ENCODE results near the gene CBX7. TPM values are rescaled to one million over a fixed set of nuclear protein-coding genes. Genes with fewer than 3 reads are reported as not detected.

CBX7 gene
- 0.71 and 7.7 TPM in 2 replicates for total RNA-seq (ENCODE audit: low replicate concordance)

DNA sequence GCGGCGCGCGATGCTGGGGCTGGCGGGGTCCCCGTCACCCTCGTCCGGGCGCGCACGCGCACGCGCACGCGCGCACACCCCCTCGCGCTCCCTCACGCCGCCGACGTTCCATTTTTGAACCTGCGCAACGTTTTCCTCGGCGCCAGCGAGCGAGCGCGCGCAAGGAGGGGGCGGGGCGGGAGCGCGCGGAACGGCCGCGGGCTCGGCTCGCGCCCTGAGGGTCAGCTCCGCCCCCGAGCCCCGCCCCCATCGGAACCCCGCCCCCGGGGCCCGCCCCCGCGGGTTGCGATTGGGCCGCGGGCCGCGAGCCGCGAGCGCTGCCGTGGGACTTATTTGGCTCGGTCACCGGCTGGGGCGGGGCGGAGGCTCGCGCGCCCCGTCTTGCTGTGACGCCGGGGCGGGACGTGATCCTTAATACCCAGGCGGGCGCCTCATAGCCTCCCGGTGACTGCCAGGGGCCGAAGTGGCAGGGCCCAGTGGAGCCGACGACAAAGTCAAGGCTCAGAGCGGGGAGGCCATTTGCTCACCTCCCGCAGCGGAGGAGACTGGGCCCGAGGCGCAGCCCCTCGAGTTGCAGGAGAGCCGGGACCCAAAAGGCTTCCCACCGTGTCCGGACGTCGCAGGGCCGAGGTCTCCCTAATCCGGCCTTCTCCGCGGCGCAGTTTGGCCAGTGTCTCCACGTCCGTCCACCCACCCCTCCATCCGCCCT lies at the start of gene CBX7:
Gene CBX7, minus strand, starts transcription at position 170 of the 709 bp plus-strand sequence. CDS start 236 bp downstream, outside the sequence.
- Histone ChIP-seq H3K9me3 (ENCODE audit: low read depth) (no peaks in the 10 kb centered on the region), H3K9ac (no peak within 1 kb of the TSS), H3K27ac (no peak within 1 kb of the TSS), H3K79me2 (ENCODE audit: low read depth) (no peaks in the 10 kb centered on the region), H3K27me3 (peaks cover 59% of the 10 kb centered on the region), H3K4me3 (peak within 1 kb of the TSS; percentile 55), H3F3A (ENCODE audit: low read depth) (peaks cover 31% of the 10 kb centered on the region), H4K20me1 (ENCODE audit: low read depth) (no peaks in the 10 kb centered on the region), H3K36me3 (no peaks in the 10 kb centered on the region), H3K4me2 (peak within 1 kb of the TSS; percentile 92), H3K4me1 (peaks cover 4% of the 10 kb centered on the region), H2AFZ (replicated peaks) (peak within 1 kb of the TSS; percentile 78)
- peak within 1 kb of the TSS; percentile 86 for H3K4me3 Mint-ChIP-seq
- peaks cover 32% of the 10 kb centered on the region for H3K27me3 Mint-ChIP-seq (ENCODE audit: insufficient read depth, low read depth)
- no peaks in the 10 kb centered on the region for H3K9me3 Mint-ChIP-seq
- H3K4me1 Mint-ChIP-seq, result peaks cover 16% of the 10 kb centered on the region
- TF ChIP-seq EZH2 (IDR thresholded peaks at IDR 0.05), result no peak
- TF ChIP-seq, protein P1, sequence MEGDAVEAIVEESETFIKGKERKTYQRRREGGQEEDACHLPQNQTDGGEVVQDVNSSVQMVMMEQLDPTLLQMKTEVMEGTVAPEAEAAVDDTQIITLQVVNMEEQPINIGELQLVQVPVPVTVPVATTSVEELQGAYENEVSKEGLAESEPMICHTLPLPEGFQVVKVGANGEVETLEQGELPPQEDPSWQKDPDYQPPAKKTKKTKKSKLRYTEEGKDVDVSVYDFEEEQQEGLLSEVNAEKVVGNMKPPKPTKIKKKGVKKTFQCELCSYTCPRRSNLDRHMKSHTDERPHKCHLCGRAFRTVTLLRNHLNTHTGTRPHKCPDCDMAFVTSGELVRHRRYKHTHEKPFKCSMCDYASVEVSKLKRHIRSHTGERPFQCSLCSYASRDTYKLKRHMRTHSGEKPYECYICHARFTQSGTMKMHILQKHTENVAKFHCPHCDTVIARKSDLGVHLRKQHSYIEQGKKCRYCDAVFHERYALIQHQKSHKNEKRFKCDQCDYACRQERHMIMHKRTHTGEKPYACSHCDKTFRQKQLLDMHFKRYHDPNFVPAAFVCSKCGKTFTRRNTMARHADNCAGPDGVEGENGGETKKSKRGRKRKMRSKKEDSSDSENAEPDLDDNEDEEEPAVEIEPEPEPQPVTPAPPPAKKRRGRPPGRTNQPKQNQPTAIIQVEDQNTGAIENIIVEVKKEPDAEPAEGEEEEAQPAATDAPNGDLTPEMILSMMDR (IDR thresholded peaks at IDR 0.05), result no peak
- TF ChIP-seq EZH2phosphoT487 (IDR thresholded peaks at IDR 0.05), result no peak
- DNase-seq (ENCODE audit: low spot score), result peak; percentile 91
- H3K27ac Mint-ChIP-seq, result no peak within 1 kb of the TSS
- peaks cover 2% of the 10 kb centered on the region for H3K36me3 Mint-ChIP-seq

DNA sequence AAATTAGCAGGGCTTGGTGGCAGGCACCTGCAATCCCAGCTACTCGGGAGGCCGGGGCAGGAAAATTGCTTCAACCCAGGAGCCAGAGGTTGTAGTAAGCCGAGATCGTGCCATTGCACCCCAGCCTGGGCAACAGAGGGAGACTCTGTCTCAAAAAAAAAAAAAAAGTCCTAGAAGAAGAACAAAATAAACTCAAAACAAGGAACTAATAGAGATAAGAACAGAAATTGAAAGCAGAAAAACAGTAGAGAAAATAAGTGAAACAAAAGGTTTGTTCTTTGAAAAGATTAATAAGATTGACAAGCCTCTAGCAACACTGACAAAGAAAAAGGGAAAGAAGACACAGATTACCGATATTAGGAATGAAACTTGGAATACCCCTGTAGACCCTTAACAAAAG lies 45.1 kb upstream of the CBX7 start:
- H3K9me3 Mint-ChIP-seq, result peaks cover 20% of the 10 kb centered on the region
- H3K4me3 Mint-ChIP-seq, result no peak overlapping the region
- Histone ChIP-seq H4K20me1 (ENCODE audit: low read depth) (no peaks in the 10 kb centered on the region), H3F3A (ENCODE audit: low read depth) (no peaks in the 10 kb centered on the region), H3K4me1 (no peaks in the 10 kb centered on the region), H3K36me3 (no peaks in the 10 kb centered on the region), H3K27ac (no peak overlapping the region), H2AFZ (replicated peaks) (no peak overlapping the region), H3K9ac (no peak overlapping the region), H3K9me3 (ENCODE audit: low read depth) (no peaks in the 10 kb centered on the region), H3K79me2 (ENCODE audit: low read depth) (no peaks in the 10 kb centered on the region), H3K27me3 (no peaks in the 10 kb centered on the region), H3K4me2 (no peak overlapping the region), H3K4me3 (no peak overlapping the region)
- H3K4me1 Mint-ChIP-seq, result no peaks in the 10 kb centered on the region
- no peak for TF ChIP-seq EZH2 (IDR thresholded peaks at IDR 0.05)
- TF ChIP-seq, protein P1 (IDR thresholded peaks at IDR 0.05), result no peak
- no peak for TF ChIP-seq EZH2phosphoT487 (IDR thresholded peaks at IDR 0.05)
- H3K36me3 Mint-ChIP-seq, result no peaks in the 10 kb centered on the region
- DNase-seq (ENCODE audit: low spot score), result no peak
- no peak overlapping the region for H3K27ac Mint-ChIP-seq
- H3K27me3 Mint-ChIP-seq (ENCODE audit: insufficient read depth, low read depth), result peaks cover 3% of the 10 kb centered on the region

DNA sequence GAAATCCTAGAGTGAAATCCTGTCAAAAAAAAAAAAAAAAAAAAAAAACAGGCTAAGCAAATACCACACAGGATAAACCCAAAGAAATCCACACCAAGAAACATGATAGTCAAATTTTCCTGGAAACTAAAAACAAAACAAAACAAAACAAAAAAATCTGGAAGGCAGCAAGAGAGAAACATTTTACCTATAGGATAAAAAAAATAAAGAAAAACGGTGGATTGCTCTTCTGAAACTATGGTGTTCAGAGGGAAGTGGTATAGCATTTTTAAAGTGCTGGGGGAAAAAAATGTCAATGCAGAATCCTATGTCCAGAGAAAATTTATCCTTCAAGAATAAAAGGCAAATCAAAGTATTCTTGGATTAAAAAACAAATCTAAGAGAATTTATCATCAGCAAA lies 41.6 kb upstream of the CBX7 start:
- no peak for DNase-seq (ENCODE audit: low spot score)
- Histone ChIP-seq H3K4me3 (no peak overlapping the region), H4K20me1 (ENCODE audit: low read depth) (no peaks in the 10 kb centered on the region), H3K4me2 (no peak overlapping the region), H3K36me3 (no peaks in the 10 kb centered on the region), H3K9ac (no peak overlapping the region), H2AFZ (replicated peaks) (no peak overlapping the region), H3K27ac (no peak overlapping the region), H3K4me1 (no peaks in the 10 kb centered on the region), H3K79me2 (ENCODE audit: low read depth) (no peaks in the 10 kb centered on the region), H3K27me3 (no peaks in the 10 kb centered on the region), H3K9me3 (ENCODE audit: low read depth) (no peaks in the 10 kb centered on the region), H3F3A (ENCODE audit: low read depth) (no peaks in the 10 kb centered on the region)
- no peak overlapping the region for H3K4me3 Mint-ChIP-seq
- H3K27ac Mint-ChIP-seq, result no peak overlapping the region
- TF ChIP-seq, protein P1 (IDR thresholded peaks at IDR 0.05), result no peak
- no peak for TF ChIP-seq EZH2phosphoT487 (IDR thresholded peaks at IDR 0.05)
- no peak for TF ChIP-seq EZH2 (IDR thresholded peaks at IDR 0.05)
- no peaks in the 10 kb centered on the region for H3K36me3 Mint-ChIP-seq
- H3K27me3 Mint-ChIP-seq (ENCODE audit: insufficient read depth, low read depth), result peaks cover 3% of the 10 kb centered on the region
- H3K9me3 Mint-ChIP-seq, result peaks cover 7% of the 10 kb centered on the region
- peaks cover 7% of the 10 kb centered on the region for H3K4me1 Mint-ChIP-seq

All from neural progenitor cell (in vitro differentiated cells).